BE2C (cell line): ENCODE measurements around the gene KCTD6.

Source experiments
- DNase-seq: peaks from one replicate; pipeline ENCODE4 v3.0.0-alpha.2; 2020
- H3K27me3 ChIP-seq: fragments of 250-450 bp; sonication (Bioruptor Pico); 2 replicates; pipeline ENCODE4 v1.5.1; 2020; ENCODE audit warnings: mild to moderate bottlenecking
- H3K36me3 ChIP-seq: fragments of 250-450 bp; sonication (Bioruptor Pico); 2 replicates; pipeline ENCODE4 v1.5.1; 2020; ENCODE audit warnings: mild to moderate bottlenecking
- H3K4me1 ChIP-seq: fragments of 250-450 bp; sonication (Bioruptor Pico); 2 replicates; pipeline ENCODE4 v1.5.1; 2020
- H3K4me3 ChIP-seq: 2 replicates; pipeline ENCODE4 v1.5.1; 2011; ENCODE audit warnings: low read depth, low read length
- H3K9me3 ChIP-seq: fragments of 250-450 bp; sonication (Bioruptor Pico); 2 replicates; pipeline ENCODE4 v1.5.1; 2020
- CTCF ChIP-seq: IDR thresholded peaks from 2 replicates; pipeline ENCODE4 v1.5.1; 2012; ENCODE audit warnings: mild to moderate bottlenecking, low read depth, low read length

Gene KCTD6

GRCh38 chr3:58473275-58473674 lies 18.6 kb upstream of the KCTD6 start:
- no peaks in the 10 kb centered on the region for H3K9me3 ChIP-seq
- DNase-seq = no peak
- H3K4me1 ChIP-seq = no peaks in the 10 kb centered on the region
- no peaks in the 10 kb centered on the region for H3K27me3 ChIP-seq
- no peaks in the 10 kb centered on the region for H3K36me3 ChIP-seq
- no peak overlapping the region for H3K4me3 ChIP-seq
- TF ChIP-seq CTCF = no peak

GRCh38 chr3:58474348-58474911 lies 17.5 kb upstream of the KCTD6 start:
- H3K27me3 ChIP-seq = no peaks in the 10 kb centered on the region

GRCh38 chr3:58474967-58475578 lies 16.8 kb upstream of the KCTD6 start:
- Histone ChIP-seq H3K4me3 (no peak overlapping the region), H3K9me3 (no peaks in the 10 kb centered on the region), H3K4me1 (no peaks in the 10 kb centered on the region), H3K36me3 (no peaks in the 10 kb centered on the region), H3K27me3 (no peaks in the 10 kb centered on the region)
- no peak for TF ChIP-seq CTCF
- DNase-seq = no peak

More at GRCh38 chr3:58474348-58474911, 17.5 kb upstream of the KCTD6 start:
- Histone ChIP-seq H3K4me1 (no peaks in the 10 kb centered on the region), H3K4me3 (no peak overlapping the region), H3K36me3 (no peaks in the 10 kb centered on the region), H3K9me3 (no peaks in the 10 kb centered on the region)
- TF ChIP-seq CTCF = no peak
- DNase-seq = no peak

- H3K36me3 ChIP-seq = no peaks in the 10 kb centered on the region
- TF ChIP-seq CTCF = no peak
- no peaks in the 10 kb centered on the region for H3K9me3 ChIP-seq
- no peaks in the 10 kb centered on the region for H3K27me3 ChIP-seq
- H3K4me1 ChIP-seq = no peaks in the 10 kb centered on the region
- H3K4me3 ChIP-seq = no peak overlapping the region
- DNase-seq = no peak
Measured at GRCh38 chr3:58478781-58479180, 13.1 kb upstream of the KCTD6 start.

GRCh38 chr3:58480309-58480708 lies 11.6 kb upstream of the KCTD6 start:
- Histone ChIP-seq H3K9me3 (no peaks in the 10 kb centered on the region), H3K36me3 (no peaks in the 10 kb centered on the region), H3K4me1 (no peaks in the 10 kb centered on the region), H3K27me3 (no peaks in the 10 kb centered on the region), H3K4me3 (no peak overlapping the region)
- DNase-seq = no peak
- TF ChIP-seq CTCF = no peak

- Histone ChIP-seq H3K4me1 (no peaks in the 10 kb centered on the region), H3K9me3 (no peaks in the 10 kb centered on the region), H3K27me3 (no peaks in the 10 kb centered on the region), H3K4me3 (no peak overlapping the region), H3K36me3 (no peaks in the 10 kb centered on the region)
- no peak for TF ChIP-seq CTCF
- DNase-seq = no peak
Measured at GRCh38 chr3:58482917-58483636, 8.8 kb upstream of the KCTD6 start.
